ENCODE results near the gene GNG13.

The GNG13 gene

GRCh38 chr16:815861-816260, 15.3 kb upstream of the GNG13 start:
- DNase-seq (ENCODE audit: insufficient read length, low spot score) (no peak), FAIRE-seq (no peak)

GRCh38 chr16:814974-815373, 14.4 kb upstream of the GNG13 start:
- FAIRE-seq (no peak), DNase-seq (ENCODE audit: insufficient read length, low spot score) (no peak)

- FAIRE-seq, result no peak
- no peak for DNase-seq (ENCODE audit: insufficient read length, low spot score)
Measured at GRCh38 chr16:813916-814412, 13.4 kb upstream of the GNG13 start.

- no peak for FAIRE-seq
- no peak for DNase-seq (ENCODE audit: insufficient read length, low spot score)
Measured at GRCh38 chr16:813204-813915, 12.8 kb upstream of the GNG13 start.

- FAIRE-seq (no peak), DNase-seq (ENCODE audit: insufficient read length, low spot score) (no peak)
Measured at GRCh38 chr16:808085-808386, 7.5 kb upstream of the GNG13 start.

GRCh38 chr16:807347-808084, 7.0 kb upstream of the GNG13 start:
- FAIRE-seq (peak; percentile 79), DNase-seq (ENCODE audit: insufficient read length, low spot score) (peak; percentile 98)

- DNase-seq (ENCODE audit: insufficient read length, low spot score) (no peak), FAIRE-seq (no peak)
Measured at GRCh38 chr16:805474-805873, 4.9 kb upstream of the GNG13 start.

GRCh38 chr16:804193-805048, 3.9 kb upstream of the GNG13 start:
- no peak for FAIRE-seq
- no peak for DNase-seq (ENCODE audit: insufficient read length, low spot score)

GRCh38 chr16:803754-804080, 3.2 kb upstream of the GNG13 start:
- DNase-seq (ENCODE audit: insufficient read length, low spot score) (no peak), FAIRE-seq (no peak)

- DNase-seq (ENCODE audit: insufficient read length, low spot score), result no peak
- FAIRE-seq, result no peak
Measured at GRCh38 chr16:802914-803753, 2.6 kb upstream of the GNG13 start.

- DNase-seq (ENCODE audit: insufficient read length, low spot score), result no peak
- FAIRE-seq, result no peak
Measured at GRCh38 chr16:802461-802860, 1.9 kb upstream of the GNG13 start.

GRCh38 chr16:801584-802363, 1.2 kb upstream of the GNG13 start:
- DNase-seq (ENCODE audit: insufficient read length, low spot score), result no peak
- no peak for FAIRE-seq

GRCh38 chr16:800834-801511, 439 bp upstream of the GNG13 start:
- DNase-seq (ENCODE audit: insufficient read length, low spot score) (no peak), FAIRE-seq (no peak)

GRCh38 chr16:799111-799947, 1.2 kb downstream of the GNG13 start:
- DNase-seq (ENCODE audit: insufficient read length, low spot score), result no peak
- no peak for FAIRE-seq

- FAIRE-seq (no peak), DNase-seq (ENCODE audit: insufficient read length, low spot score) (no peak)
Measured at GRCh38 chr16:798666-799065, 1.9 kb downstream of the GNG13 start.

GRCh38 chr16:797686-798085, 2.8 kb downstream of the GNG13 start:
- FAIRE-seq (no peak), DNase-seq (ENCODE audit: insufficient read length, low spot score) (no peak)

- DNase-seq (ENCODE audit: insufficient read length, low spot score) (peak; percentile 53), FAIRE-seq (no peak)
Measured at GRCh38 chr16:797120-797420, 3.5 kb downstream of the GNG13 start.

- FAIRE-seq (no peak), DNase-seq (ENCODE audit: insufficient read length, low spot score) (no peak)
Measured at GRCh38 chr16:796296-797119, 4.0 kb downstream of the GNG13 start.

All from GM19239 (cell line).